Adrenal gland (tissue), 12 donors: ENCODE results near the gene TCF12. TPM values are rescaled to one million over a fixed set of nuclear protein-coding genes. Genes with fewer than 3 reads are reported as not detected.

Experiments
- DNase-seq, 7 donors: peaks; one replicate each; pipeline ENCODE4 v3.0.0-alpha.2; 2019 to 2020
- H3K27ac ChIP-seq, 5 donors: fragments of 200-600 bp; sonication (generic) in 4 of 5; 1 replicate in 3 of 5; 2 replicates in 2 of 5; pipeline versions ENCODE4 v1.5.1 to v1.8.0; 2016 to 2020; ENCODE audit warnings: mild to moderate bottlenecking in 1 of 5
- H3K27me3 ChIP-seq: fragments of 200-600 bp; 2 replicates; pipeline ENCODE4 v1.8.0; 2021
- H3K36me3 ChIP-seq, 2 donors: fragments of 200-600 bp; replicated peaks in 1 of 2; 1 replicate in 1 of 2; 2 replicates in 1 of 2; pipeline versions ENCODE4 v1.5.1 to v1.8.0; 2018 to 2022
- H3K4me1 ChIP-seq, 2 donors: fragments of 200-600 bp; replicated peaks in 1 of 2; 1 replicate in 1 of 2; 2 replicates in 1 of 2; pipeline versions ENCODE4 v1.5.1 to v1.8.0; 2018 to 2021
- H3K4me3 ChIP-seq, 4 donors: fragments of 200-600 bp; sonication (generic) in 3 of 4; one replicate each; pipeline ENCODE4 v1.5.1; 2016 to 2018
- H3K9me3 ChIP-seq, 3 donors: fragments of 200-600 bp; sonication (generic) in 1 of 3; replicated peaks in 1 of 3; 1 replicate in 2 of 3; 2 replicates in 1 of 3; pipeline versions ENCODE4 v1.5.1 to v1.8.0; 2016 to 2021
- CTCF ChIP-seq, 6 experiments: fragments of 450-650 bp in 4 of 6; fragments of 200-600 bp in 2 of 6; sonication (generic) in 1 of 6; IDR thresholded peaks; 1 replicate in 5 of 6; 2 replicates in 1 of 6; pipeline versions ENCODE4 v1.5.1 to v1.8.0; 2016 to 2021; ENCODE audit warnings: antibody characterized with exemption in 6 of 6, mild to moderate bottlenecking in 2 of 6, moderate library complexity in 1 of 6
- POLR2A ChIP-seq, 2 donors: fragments of 450-650 bp; IDR thresholded peaks; one replicate each; pipeline ENCODE4 v1.6.1; 2017; ENCODE audit warnings: antibody characterized with exemption in 2 of 2, mild to moderate bottlenecking in 2 of 2, moderate library complexity in 1 of 2
- WGBS, 4 donors: extraction: QIAGEN DNeasy Blood & Tissue Kit in 2 of 4; methylation state at CpG; one replicate each; pipeline versions ENCODE4 v1.1.5 to v1.1.7; 2013 to 2017; 5-methylcytosine and 5-hydroxymethylcytosine counted together
- intact Hi-C, 2 donors: fragments of 100-400 bp; cut with DNase I; formaldehyde crosslinking; loops; one replicate each; pipeline versions ENCODE4 v1.14.1 to v1.15.0; 2022 to 2023
- polyA plus RNA-seq, 3 donors: library from polyadenylated mRNA; stranded (reverse); fragments of 200-250 nt in 2 of 3; fragments of 350-450 nt in 1 of 3; fragmentation: Illumina TruSeq in 1 of 3; extraction: RNeasy Lipid Tissue Mini Kit (QIAGEN cat#74804) in 1 of 3; gene quantifications; one replicate each; pipeline ENCODE4 v1.2.3, GENCODE V29; 2013 to 2014
- total RNA-seq, 9 donors: library from RNA; depleted of rRNA in 4 of 9; stranded (reverse); fragments of >200 nt in 4 of 9; fragments of 120-200 nt in 1 of 9; fragmentation: NEBNext Ultra II Directional in 1 of 9; extraction: Animal tissue kit (Norgen Biotek cat#: 25700) in 1 of 9; gene quantifications; one replicate each; pipeline versions ENCODE4 v1.1.0 to v1.2.4, GENCODE V29; 2013 to 2023
- donor health status: healthy with polysubstance abuse.
- donor health status: Bipolar disorder and iron deficiency.
- donor health status: DM: yes; HTN: yes; CAD: no.
- donor health status: DM: no; HTN: no; CAD: no.
- donor health status: DM: no; HTN: no; CAD: no.
- donor health status: DM: yes; HTN: yes; CAD: no.

TCF12 gene
- total and polyA plus RNA-seq, 12 donors: 7.6 to 121 (median 75.6) TPM

GRCh38 chr15:57280464-57280863 is 362.0 kb downstream of the TCF12 start:
- Histone ChIP-seq H3K4me3 (no peak overlapping the region), H3K27me3 (no peaks in the 10 kb centered on the region), H3K27ac (no peak overlapping the region), H3K4me1 (no peaks in the 10 kb centered on the region), H3K9me3 (no peaks in the 10 kb centered on the region), H3K36me3 (peaks cover 0 to 25% of the 10 kb centered on the region in 2 donors)
- TF ChIP-seq CTCF (IDR thresholded peaks at IDR 0.05) (no peak), POLR2A (IDR thresholded peaks at IDR 0.05) (no peak)
- intact Hi-C loops: no loop called here
- WGBS, 4 donors: 93 to 96% (median 95%) methylated on average over 3 of the region's 3 CpGs
- DNase-seq: no peak

GRCh38 chr15:57281321-57281720 is 362.9 kb downstream of the TCF12 start:
- H3K4me3 ChIP-seq: no peak overlapping the region
- DNase-seq: no peak
- peaks cover 0 to 21% of the 10 kb centered on the region in 2 donors for H3K36me3 ChIP-seq
- no peak for TF ChIP-seq POLR2A (IDR thresholded peaks at IDR 0.05)
- TF ChIP-seq CTCF (IDR thresholded peaks at IDR 0.05): no peak
- H3K4me1 ChIP-seq: no peaks in the 10 kb centered on the region
- no peak overlapping the region for H3K27ac ChIP-seq
- WGBS, 4 donors: 92 to 97% (median 94%) methylated on average over 7 to 8 of the region's 8 CpGs
- intact Hi-C loops: no loop called here
- no peaks in the 10 kb centered on the region for H3K9me3 ChIP-seq
- no peaks in the 10 kb centered on the region for H3K27me3 ChIP-seq

- no peaks in the 10 kb centered on the region for H3K4me1 ChIP-seq
- peaks cover 0 to 31% of the 10 kb centered on the region in 2 donors for H3K36me3 ChIP-seq
- no peak overlapping the region for H3K4me3 ChIP-seq
- intact Hi-C loops: no loop called here
- H3K27me3 ChIP-seq: no peaks in the 10 kb centered on the region
- TF ChIP-seq CTCF (IDR thresholded peaks at IDR 0.05) (no peak), POLR2A (IDR thresholded peaks at IDR 0.05) (no peak)
- H3K27ac ChIP-seq: no peak overlapping the region
- no peak for DNase-seq
- WGBS, 4 donors: 84 to 93% (median 90%) methylated on average over 3 of the region's 3 CpGs
- no peaks in the 10 kb centered on the region for H3K9me3 ChIP-seq
Observed at GRCh38 chr15:57282686-57283085, 364.2 kb downstream of the TCF12 start.

GRCh38 chr15:57283774-57284503 is 365.5 kb downstream of the TCF12 start:
- TF ChIP-seq CTCF (IDR thresholded peaks at IDR 0.05) (no peak), POLR2A (IDR thresholded peaks at IDR 0.05) (no peak)
- no peaks in the 10 kb centered on the region for H3K4me1 ChIP-seq
- no peak for DNase-seq
- intact Hi-C loops: no loop called here
- no peaks in the 10 kb centered on the region for H3K27me3 ChIP-seq
- no peaks in the 10 kb centered on the region for H3K9me3 ChIP-seq
- WGBS, 4 donors: 82 to 89% (median 84%) methylated on average over 14 of the region's 14 CpGs
- H3K36me3 ChIP-seq: peaks cover 0 to 30% of the 10 kb centered on the region in 2 donors
- no peak overlapping the region for H3K27ac ChIP-seq
- no peak overlapping the region for H3K4me3 ChIP-seq
